ENCODE measurements around the gene IFI44L.

DNA sequence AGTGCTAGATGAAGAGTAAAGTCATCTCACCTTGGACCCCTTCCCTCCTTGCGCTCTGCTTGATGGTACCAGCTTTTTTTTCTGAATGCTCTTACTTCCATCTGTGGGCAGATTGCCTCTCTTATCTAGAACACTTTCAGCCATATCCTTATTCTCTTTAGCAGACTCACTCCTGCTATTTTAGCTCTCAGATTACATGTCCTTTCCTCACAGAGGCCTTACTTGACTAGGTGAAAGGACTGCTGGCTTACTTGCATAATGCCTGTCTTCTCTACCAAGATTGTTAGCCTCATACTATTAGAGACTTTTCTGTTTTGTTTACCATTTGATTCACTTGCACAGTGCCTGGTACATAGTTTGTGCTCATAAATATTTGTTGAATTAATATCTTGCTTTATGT lies 38.7 kb downstream of the IFI44L start:
- no peak for TF ChIP-seq POLR2AphosphoS5 (IDR thresholded peaks at IDR 0.05)
- TF ChIP-seq, protein P1, sequence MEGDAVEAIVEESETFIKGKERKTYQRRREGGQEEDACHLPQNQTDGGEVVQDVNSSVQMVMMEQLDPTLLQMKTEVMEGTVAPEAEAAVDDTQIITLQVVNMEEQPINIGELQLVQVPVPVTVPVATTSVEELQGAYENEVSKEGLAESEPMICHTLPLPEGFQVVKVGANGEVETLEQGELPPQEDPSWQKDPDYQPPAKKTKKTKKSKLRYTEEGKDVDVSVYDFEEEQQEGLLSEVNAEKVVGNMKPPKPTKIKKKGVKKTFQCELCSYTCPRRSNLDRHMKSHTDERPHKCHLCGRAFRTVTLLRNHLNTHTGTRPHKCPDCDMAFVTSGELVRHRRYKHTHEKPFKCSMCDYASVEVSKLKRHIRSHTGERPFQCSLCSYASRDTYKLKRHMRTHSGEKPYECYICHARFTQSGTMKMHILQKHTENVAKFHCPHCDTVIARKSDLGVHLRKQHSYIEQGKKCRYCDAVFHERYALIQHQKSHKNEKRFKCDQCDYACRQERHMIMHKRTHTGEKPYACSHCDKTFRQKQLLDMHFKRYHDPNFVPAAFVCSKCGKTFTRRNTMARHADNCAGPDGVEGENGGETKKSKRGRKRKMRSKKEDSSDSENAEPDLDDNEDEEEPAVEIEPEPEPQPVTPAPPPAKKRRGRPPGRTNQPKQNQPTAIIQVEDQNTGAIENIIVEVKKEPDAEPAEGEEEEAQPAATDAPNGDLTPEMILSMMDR (IDR thresholded peaks at IDR 0.05; ENCODE audit: poor library complexity, severe bottlenecking), result no peak
- TF ChIP-seq EZH2 (IDR thresholded peaks at IDR 0.05; ENCODE audit: borderline replicate concordance, insufficient read depth, low read length, poor library complexity, severe bottlenecking), result no peak
- TF ChIP-seq, protein P2, sequence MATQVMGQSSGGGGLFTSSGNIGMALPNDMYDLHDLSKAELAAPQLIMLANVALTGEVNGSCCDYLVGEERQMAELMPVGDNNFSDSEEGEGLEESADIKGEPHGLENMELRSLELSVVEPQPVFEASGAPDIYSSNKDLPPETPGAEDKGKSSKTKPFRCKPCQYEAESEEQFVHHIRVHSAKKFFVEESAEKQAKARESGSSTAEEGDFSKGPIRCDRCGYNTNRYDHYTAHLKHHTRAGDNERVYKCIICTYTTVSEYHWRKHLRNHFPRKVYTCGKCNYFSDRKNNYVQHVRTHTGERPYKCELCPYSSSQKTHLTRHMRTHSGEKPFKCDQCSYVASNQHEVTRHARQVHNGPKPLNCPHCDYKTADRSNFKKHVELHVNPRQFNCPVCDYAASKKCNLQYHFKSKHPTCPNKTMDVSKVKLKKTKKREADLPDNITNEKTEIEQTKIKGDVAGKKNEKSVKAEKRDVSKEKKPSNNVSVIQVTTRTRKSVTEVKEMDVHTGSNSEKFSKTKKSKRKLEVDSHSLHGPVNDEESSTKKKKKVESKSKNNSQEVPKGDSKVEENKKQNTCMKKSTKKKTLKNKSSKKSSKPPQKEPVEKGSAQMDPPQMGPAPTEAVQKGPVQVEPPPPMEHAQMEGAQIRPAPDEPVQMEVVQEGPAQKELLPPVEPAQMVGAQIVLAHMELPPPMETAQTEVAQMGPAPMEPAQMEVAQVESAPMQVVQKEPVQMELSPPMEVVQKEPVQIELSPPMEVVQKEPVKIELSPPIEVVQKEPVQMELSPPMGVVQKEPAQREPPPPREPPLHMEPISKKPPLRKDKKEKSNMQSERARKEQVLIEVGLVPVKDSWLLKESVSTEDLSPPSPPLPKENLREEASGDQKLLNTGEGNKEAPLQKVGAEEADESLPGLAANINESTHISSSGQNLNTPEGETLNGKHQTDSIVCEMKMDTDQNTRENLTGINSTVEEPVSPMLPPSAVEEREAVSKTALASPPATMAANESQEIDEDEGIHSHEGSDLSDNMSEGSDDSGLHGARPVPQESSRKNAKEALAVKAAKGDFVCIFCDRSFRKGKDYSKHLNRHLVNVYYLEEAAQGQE (IDR thresholded peaks at IDR 0.05; ENCODE audit: borderline replicate concordance), result no peak
- no peak for TF ChIP-seq EP300 (conservative IDR thresholded peaks at IDR 0.05; ENCODE audit: poor library complexity, severe bottlenecking)
- TF ChIP-seq MXI1 (conservative IDR thresholded peaks at IDR 0.05; ENCODE audit: poor library complexity, severe bottlenecking), result no peak
- no peak for TF ChIP-seq SMC3 (conservative IDR thresholded peaks at IDR 0.05; ENCODE audit: poor library complexity)
- no peak for TF ChIP-seq RAD21 (conservative IDR thresholded peaks at IDR 0.05)
- no peak for TF ChIP-seq TAF1 (IDR thresholded peaks at IDR 0.05; ENCODE audit: low read depth)
